Gastroesophageal sphincter (tissue), 3 donors: ENCODE measurements around the gene TTLL9.

Source experiments
- CTCF ChIP-seq, 4 experiments: fragments of 200-600 bp in 2 of 4; fragments of 450-650 bp in 2 of 4; sonication (generic) in 1 of 4; IDR thresholded peaks; one replicate each; pipeline ENCODE4 v1.5.1; 2017 to 2019; ENCODE audit warnings: antibody characterized with exemption in 4 of 4, mild to moderate bottlenecking in 2 of 4, moderate library complexity in 2 of 4
- EP300 ChIP-seq: sonication (generic); formaldehyde crosslinking; IDR thresholded peaks from one replicate; pipeline ENCODE4 v1.6.1; 2017; ENCODE audit warnings: antibody characterized with exemption, mild to moderate bottlenecking
- POLR2A ChIP-seq, 2 donors: fragments of 450-650 bp; IDR thresholded peaks; one replicate each; pipeline ENCODE4 v1.6.1; 2017; ENCODE audit warnings: antibody characterized with exemption in 2 of 2, mild to moderate bottlenecking in 2 of 2, moderate library complexity in 1 of 2
- POLR2AphosphoS5 ChIP-seq: sonication (generic); formaldehyde crosslinking; IDR thresholded peaks from one replicate; pipeline ENCODE4 v1.6.1; 2017; ENCODE audit warnings: antibody characterized with exemption

- TF ChIP-seq POLR2AphosphoS5: no peak
- no peak for TF ChIP-seq CTCF (IDR thresholded peaks at IDR 0.05)
- TF ChIP-seq POLR2A (IDR thresholded peaks at IDR 0.05): no peak
- no peak for TF ChIP-seq EP300
Observed at GRCh38 chr20:31908016-31908415, 37.6 kb downstream of the TTLL9 start.
